C1 segment of cervical spinal cord (tissue), 14 donors: ENCODE results near the gene TOMM22.
"Not testable (repeated sequence)": the region's sequence is repeated elsewhere in the genome, so short reads cannot be mapped to it uniquely, and the experiment has no call there.

Experiments
- DNase-seq, 14 donors: peaks; one replicate each; lab custom pipeline; 2025; lab: John Stamatoyannopoulos, UW

The TOMM22 gene

GRCh38 chr22:38681582-38682335 is at the start of gene TOMM22:
TSS of gene TOMM22 (plus strand) at chr22:38681957. CDS start at chr22:38681979, 22 bp downstream.
- peak; percentile 29 to 92 (median 84) for DNase-seq

GRCh38 chr22:38632528-38632927 is 49.2 kb upstream of the TOMM22 start:
- no peak for DNase-seq

- no peak for DNase-seq
These were observed 43.5 kb upstream of the TOMM22 start for GRCh38 chr22:38638216-38638615.

GRCh38 chr22:38638728-38639127 is 43.0 kb upstream of the TOMM22 start:
- DNase-seq = no peak

- DNase-seq = no peak
These were observed 40.2 kb upstream of the TOMM22 start for GRCh38 chr22:38641476-38642040.

GRCh38 chr22:38644245-38644644 is 37.5 kb upstream of the TOMM22 start:
- not testable (repeated sequence) for DNase-seq

GRCh38 chr22:38645430-38645829 is 36.3 kb upstream of the TOMM22 start:
- no peak for DNase-seq

GRCh38 chr22:38649841-38650522 is 31.8 kb upstream of the TOMM22 start:
- no peak for DNase-seq

- DNase-seq = no peak
These were observed 28.9 kb upstream of the TOMM22 start for GRCh38 chr22:38652859-38653258.

- DNase-seq = no peak
These were observed 28.0 kb upstream of the TOMM22 start for GRCh38 chr22:38653741-38654140.

GRCh38 chr22:38655519-38656255 is 26.1 kb upstream of the TOMM22 start:
- peak in 1 of 14 donors; percentile 35 for DNase-seq

- peak; percentile 70 to 98 (median 92) for DNase-seq
These were observed 25.3 kb upstream of the TOMM22 start, which contains the start of the genes CBY1 and FAM227A for GRCh38 chr22:38656256-38657044. TSS of gene CBY1 (plus strand) at chr22:38656638. CDS start at chr22:38668055, 11,417 bp downstream. TSS of gene FAM227A (minus strand) at chr22:38656392. CDS start at chr22:38650168, 6,224 bp downstream.

GRCh38 chr22:38657045-38657909 is 24.5 kb upstream of the TOMM22 start:
- peak in 1 of 14 donors; percentile 10 for DNase-seq

GRCh38 chr22:38674888-38675287 is 6.9 kb upstream of the TOMM22 start:
- peak in 9 of 14 donors; percentile 7 to 79 (median 36) for DNase-seq

- no peak for DNase-seq
These were observed 5.9 kb upstream of the TOMM22 start for GRCh38 chr22:38675833-38676232.

- DNase-seq = no peak
These were observed 3.1 kb downstream of the TOMM22 start for GRCh38 chr22:38684895-38685294.

GRCh38 chr22:38685761-38686160 is 4.0 kb downstream of the TOMM22 start:
- DNase-seq = no peak

- DNase-seq = no peak
These were observed 7.9 kb downstream of the TOMM22 start for GRCh38 chr22:38689651-38690050.

GRCh38 chr22:38694049-38694448 is 12.3 kb downstream of the TOMM22 start:
- no peak for DNase-seq

GRCh38 chr22:38694940-38695339 is 13.2 kb downstream of the TOMM22 start:
- no peak for DNase-seq
